ENCODE data around the gene C10orf105. TPM values are rescaled to one million over a fixed set of nuclear protein-coding genes. Genes with fewer than 3 reads are reported as not detected.

The C10orf105 gene
- total RNA-seq, 1 donor from 2014 or later = not detected

DNA sequence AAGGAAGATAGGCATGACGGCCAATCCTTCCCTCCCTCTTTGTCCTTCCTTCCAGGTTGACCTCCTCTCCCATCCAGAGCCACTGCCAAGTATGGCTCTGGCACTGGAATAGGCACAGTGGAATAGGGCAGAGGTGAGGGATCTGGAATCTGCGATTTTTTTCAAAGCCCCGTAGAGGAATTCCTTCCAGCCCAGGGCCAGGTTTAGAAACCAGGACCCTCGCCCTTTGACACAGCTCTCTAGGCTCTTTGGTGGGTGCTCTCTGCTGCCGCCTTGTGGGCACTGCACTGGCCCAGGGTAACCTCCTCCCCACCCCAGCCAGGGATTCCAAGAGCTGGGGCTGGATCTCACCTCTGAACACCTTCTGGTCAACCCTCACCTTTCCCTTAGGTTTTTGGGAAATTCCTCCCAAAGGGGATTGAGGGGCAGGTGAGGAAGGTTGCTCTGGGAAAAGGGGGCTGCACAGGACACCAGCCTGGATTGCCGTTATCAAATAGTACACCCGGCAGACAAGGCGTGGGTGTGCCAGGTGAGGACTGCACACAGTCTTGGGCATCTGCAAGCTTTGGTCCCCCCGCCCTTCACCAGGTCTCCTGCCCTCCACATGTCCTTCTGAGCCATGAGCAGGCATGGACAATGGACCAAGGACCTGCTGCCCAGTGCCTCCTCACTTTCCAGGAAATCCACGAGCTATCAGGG lies 22.8 kb downstream of the C10orf105 start:
- Mint-ChIP-seq H3K4me1 (ENCODE audit: low read depth, unreplicated experiment) (no peaks in the 10 kb centered on the region), H3K4me3 (ENCODE audit: unreplicated experiment) (no peak overlapping the region), H3K9me3 (ENCODE audit: unreplicated experiment) (no peaks in the 10 kb centered on the region), H3K27ac (ENCODE audit: unreplicated experiment) (no peak overlapping the region), H3K27me3 (ENCODE audit: unreplicated experiment) (peaks cover 2% of the 10 kb centered on the region), H3K36me3 (ENCODE audit: unreplicated experiment) (no peaks in the 10 kb centered on the region)
- TF ChIP-seq, protein P1, sequence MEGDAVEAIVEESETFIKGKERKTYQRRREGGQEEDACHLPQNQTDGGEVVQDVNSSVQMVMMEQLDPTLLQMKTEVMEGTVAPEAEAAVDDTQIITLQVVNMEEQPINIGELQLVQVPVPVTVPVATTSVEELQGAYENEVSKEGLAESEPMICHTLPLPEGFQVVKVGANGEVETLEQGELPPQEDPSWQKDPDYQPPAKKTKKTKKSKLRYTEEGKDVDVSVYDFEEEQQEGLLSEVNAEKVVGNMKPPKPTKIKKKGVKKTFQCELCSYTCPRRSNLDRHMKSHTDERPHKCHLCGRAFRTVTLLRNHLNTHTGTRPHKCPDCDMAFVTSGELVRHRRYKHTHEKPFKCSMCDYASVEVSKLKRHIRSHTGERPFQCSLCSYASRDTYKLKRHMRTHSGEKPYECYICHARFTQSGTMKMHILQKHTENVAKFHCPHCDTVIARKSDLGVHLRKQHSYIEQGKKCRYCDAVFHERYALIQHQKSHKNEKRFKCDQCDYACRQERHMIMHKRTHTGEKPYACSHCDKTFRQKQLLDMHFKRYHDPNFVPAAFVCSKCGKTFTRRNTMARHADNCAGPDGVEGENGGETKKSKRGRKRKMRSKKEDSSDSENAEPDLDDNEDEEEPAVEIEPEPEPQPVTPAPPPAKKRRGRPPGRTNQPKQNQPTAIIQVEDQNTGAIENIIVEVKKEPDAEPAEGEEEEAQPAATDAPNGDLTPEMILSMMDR (IDR thresholded peaks at IDR 0.05; ENCODE audit: partially characterized antibody, unreplicated experiment) = peak; percentile 88
- DNase-seq = peak; percentile 83

DNA sequence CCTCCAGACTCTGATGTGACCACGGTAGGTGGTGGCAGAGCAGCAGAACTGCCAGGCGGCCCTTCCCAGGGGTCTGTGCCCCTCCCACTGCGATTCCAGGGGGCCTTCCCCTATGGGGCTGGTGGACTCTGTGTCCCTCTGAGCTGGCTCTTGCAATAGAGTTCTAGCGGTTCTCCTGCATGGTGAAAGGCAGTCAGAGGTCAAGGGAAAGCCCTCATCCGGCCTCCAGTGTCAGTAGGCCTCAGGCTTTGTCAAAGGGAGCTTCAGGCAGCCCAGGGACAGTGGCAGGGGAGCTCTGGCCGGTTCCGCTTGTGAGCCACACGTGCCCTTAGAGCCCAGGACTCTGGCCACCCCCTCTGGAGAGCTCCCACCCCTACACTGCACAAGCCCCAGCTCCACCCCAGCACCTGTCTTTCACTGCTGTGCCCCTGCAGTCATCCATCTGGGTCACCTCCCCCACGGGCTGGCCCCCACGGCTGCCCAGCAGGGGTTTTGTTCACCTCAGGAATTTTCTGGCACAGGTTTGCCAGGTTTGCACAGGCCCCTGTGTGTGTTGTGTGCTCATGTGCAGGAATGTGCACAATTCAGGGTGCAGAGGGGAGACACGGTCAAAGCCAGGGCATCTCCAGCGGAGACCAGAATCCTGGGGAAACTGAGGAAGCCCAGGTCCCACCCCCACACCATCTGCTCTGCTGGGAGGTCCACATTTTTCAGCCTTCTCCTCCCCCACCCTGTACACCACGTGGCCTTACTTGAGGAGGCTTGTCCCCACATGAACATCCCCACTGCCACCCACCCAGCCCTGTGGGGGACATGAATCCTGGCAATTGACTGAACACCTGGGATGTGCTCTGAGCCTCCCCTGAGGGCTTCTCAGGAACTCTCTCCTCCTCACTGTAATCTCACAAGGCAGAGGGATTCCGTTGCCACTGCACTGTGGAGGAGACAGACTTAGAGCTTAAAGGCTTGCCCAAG lies 23.8 kb downstream of the C10orf105 start:
- Mint-ChIP-seq H3K4me3 (ENCODE audit: unreplicated experiment) (no peak overlapping the region), H3K27me3 (ENCODE audit: unreplicated experiment) (peaks cover 4% of the 10 kb centered on the region), H3K9me3 (ENCODE audit: unreplicated experiment) (peaks cover 1% of the 10 kb centered on the region), H3K4me1 (ENCODE audit: low read depth, unreplicated experiment) (no peaks in the 10 kb centered on the region), H3K36me3 (ENCODE audit: unreplicated experiment) (no peaks in the 10 kb centered on the region), H3K27ac (ENCODE audit: unreplicated experiment) (no peak overlapping the region)
- no peak for DNase-seq
- TF ChIP-seq, protein P1 (IDR thresholded peaks at IDR 0.05; ENCODE audit: partially characterized antibody, unreplicated experiment) = no peak

GRCh38 chr10:71694567-71694968 lies 25.0 kb downstream of the C10orf105 start:
- H3K36me3 Mint-ChIP-seq (ENCODE audit: unreplicated experiment) = no peaks in the 10 kb centered on the region
- TF ChIP-seq, protein P1 (IDR thresholded peaks at IDR 0.05; ENCODE audit: partially characterized antibody, unreplicated experiment) = no peak
- H3K27ac Mint-ChIP-seq (ENCODE audit: unreplicated experiment) = no peak overlapping the region
- H3K9me3 Mint-ChIP-seq (ENCODE audit: unreplicated experiment) = peaks cover 2% of the 10 kb centered on the region
- peaks cover 4% of the 10 kb centered on the region for H3K27me3 Mint-ChIP-seq (ENCODE audit: unreplicated experiment)
- no peak overlapping the region for H3K4me3 Mint-ChIP-seq (ENCODE audit: unreplicated experiment)
- no peak for DNase-seq
- no peaks in the 10 kb centered on the region for H3K4me1 Mint-ChIP-seq (ENCODE audit: low read depth, unreplicated experiment)

DNA sequence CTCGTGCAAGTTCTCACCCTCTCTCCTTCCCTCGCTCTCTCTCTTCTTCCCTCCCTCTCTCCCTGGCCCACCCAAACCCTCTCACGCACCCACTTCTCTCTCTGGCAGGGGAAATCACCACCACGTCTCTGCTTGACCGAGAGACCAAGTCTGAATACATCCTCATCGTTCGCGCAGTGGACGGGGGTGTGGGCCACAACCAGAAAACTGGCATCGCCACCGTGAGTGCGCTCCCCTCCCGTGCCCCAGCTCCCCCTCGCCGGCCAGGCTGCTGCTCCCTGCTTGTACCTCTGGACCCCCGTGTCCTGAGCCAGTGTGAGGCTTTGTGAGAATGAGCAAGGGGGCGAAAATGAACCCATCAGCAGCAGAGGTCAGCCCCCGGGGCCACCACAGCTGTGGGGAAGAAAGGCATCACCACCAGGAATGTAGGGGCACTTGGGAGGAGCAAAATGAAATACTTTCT lies 25.5 kb downstream of the C10orf105 start:
- Mint-ChIP-seq H3K4me3 (ENCODE audit: unreplicated experiment) (no peak overlapping the region), H3K9me3 (ENCODE audit: unreplicated experiment) (peaks cover 2% of the 10 kb centered on the region), H3K36me3 (ENCODE audit: unreplicated experiment) (no peaks in the 10 kb centered on the region), H3K27ac (ENCODE audit: unreplicated experiment) (no peak overlapping the region), H3K27me3 (ENCODE audit: unreplicated experiment) (peaks cover 4% of the 10 kb centered on the region), H3K4me1 (ENCODE audit: low read depth, unreplicated experiment) (no peaks in the 10 kb centered on the region)
- DNase-seq = no peak
- TF ChIP-seq, protein P1 (IDR thresholded peaks at IDR 0.05; ENCODE audit: partially characterized antibody, unreplicated experiment) = no peak
